ENCODE measurements around the gene SPATA21. TPM values are rescaled to one million over a fixed set of nuclear protein-coding genes. Genes with fewer than 3 reads are reported as not detected.

The SPATA21 gene
- total and polyA plus RNA-seq, 2 donors from 2014 or later: not detected

DNA sequence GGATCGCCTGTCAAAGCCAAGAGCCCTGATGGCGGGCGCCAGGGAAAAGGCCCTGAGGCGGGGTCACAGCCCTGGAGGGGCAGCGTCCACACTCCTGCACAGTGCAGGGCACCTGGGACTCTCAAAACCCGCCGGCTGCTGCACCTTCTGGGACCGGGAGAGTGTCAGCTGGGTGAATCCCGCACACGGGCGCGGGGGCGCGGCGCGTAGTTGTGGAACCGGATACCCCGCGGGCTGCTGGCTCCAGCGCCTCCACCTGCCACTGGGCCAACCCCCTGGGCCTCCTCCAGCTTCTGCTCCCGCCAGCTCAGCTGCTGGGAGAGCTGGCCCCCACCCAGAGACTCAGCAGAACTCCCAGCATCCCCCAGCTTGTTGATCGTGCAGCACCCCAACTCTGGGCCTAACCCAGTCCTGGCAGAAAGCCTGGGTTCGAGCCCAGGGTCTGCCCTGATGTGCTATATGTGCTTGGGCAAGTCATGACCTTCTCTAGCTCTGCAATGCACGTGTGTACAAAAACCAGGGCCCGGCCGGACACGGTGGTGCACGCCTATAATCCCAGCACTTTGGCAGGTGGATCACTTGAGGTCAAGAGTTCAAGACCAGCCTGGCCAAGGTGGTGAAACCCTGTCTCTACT, 37.1 kb upstream of the SPATA21 start:
- Histone ChIP-seq H3K27me3 (ENCODE audit: control insufficient read depth, insufficient read depth, low read length) (no peaks in the 10 kb centered on the region), H3K27ac (ENCODE audit: low read depth in 2 of 2, low read length in 2 of 2) (no peak overlapping the region), H3K4me3 (ENCODE audit: low read length in 3 of 3) (no peak overlapping the region), H3K9ac (ENCODE audit: low read length in 3 of 3) (no peak overlapping the region), H3K36me3 (ENCODE audit: control insufficient read depth in 2 of 3, insufficient read depth in 3 of 3, low read length in 3 of 3) (peaks cover 0 to 12% (median 2%) of the 10 kb centered on the region in 3 donors), H3K9me3 (ENCODE audit: control insufficient read depth in 2 of 3, insufficient read depth in 1 of 3, low read length in 3 of 3) (no peaks in the 10 kb centered on the region), H3K4me1 (ENCODE audit: control insufficient read depth in 2 of 3, insufficient read depth in 2 of 3, low read depth in 1 of 3, low read length in 3 of 3) (no peaks in the 10 kb centered on the region)
- peak in 4 of 5 donors; percentile 48 to 60 (median 54) for DNase-seq
- no peak for FAIRE-seq
- TF ChIP-seq, protein P1, sequence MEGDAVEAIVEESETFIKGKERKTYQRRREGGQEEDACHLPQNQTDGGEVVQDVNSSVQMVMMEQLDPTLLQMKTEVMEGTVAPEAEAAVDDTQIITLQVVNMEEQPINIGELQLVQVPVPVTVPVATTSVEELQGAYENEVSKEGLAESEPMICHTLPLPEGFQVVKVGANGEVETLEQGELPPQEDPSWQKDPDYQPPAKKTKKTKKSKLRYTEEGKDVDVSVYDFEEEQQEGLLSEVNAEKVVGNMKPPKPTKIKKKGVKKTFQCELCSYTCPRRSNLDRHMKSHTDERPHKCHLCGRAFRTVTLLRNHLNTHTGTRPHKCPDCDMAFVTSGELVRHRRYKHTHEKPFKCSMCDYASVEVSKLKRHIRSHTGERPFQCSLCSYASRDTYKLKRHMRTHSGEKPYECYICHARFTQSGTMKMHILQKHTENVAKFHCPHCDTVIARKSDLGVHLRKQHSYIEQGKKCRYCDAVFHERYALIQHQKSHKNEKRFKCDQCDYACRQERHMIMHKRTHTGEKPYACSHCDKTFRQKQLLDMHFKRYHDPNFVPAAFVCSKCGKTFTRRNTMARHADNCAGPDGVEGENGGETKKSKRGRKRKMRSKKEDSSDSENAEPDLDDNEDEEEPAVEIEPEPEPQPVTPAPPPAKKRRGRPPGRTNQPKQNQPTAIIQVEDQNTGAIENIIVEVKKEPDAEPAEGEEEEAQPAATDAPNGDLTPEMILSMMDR (IDR thresholded peaks at IDR 0.05; ENCODE audit: borderline replicate concordance, extremely low read depth, insufficient read depth): no peak
- intact Hi-C loops (cut with DNase I): no loop called here

- TF ChIP-seq, protein P1 (IDR thresholded peaks at IDR 0.05; ENCODE audit: borderline replicate concordance, extremely low read depth, insufficient read depth): no peak
- H3K27me3 ChIP-seq (ENCODE audit: control insufficient read depth, insufficient read depth, low read length): no peaks in the 10 kb centered on the region
- intact Hi-C loops (cut with DNase I): no loop called here
These were observed 31.3 kb upstream of the SPATA21 start for GRCh38 chr1:16468558-16468957.

GRCh38 chr1:16464917-16465625, 27.8 kb upstream of the SPATA21 start:
- TF ChIP-seq, protein P1 (IDR thresholded peaks at IDR 0.05; ENCODE audit: borderline replicate concordance, extremely low read depth, insufficient read depth): no peak
- Histone ChIP-seq H3K9me3 (ENCODE audit: control insufficient read depth in 2 of 3, insufficient read depth in 1 of 3, low read length in 3 of 3) (no peaks in the 10 kb centered on the region), H3K9ac (ENCODE audit: low read length in 3 of 3) (no peak overlapping the region), H3K36me3 (ENCODE audit: control insufficient read depth in 2 of 3, insufficient read depth in 3 of 3, low read length in 3 of 3) (peaks cover 3 to 10% (median 3%) of the 10 kb centered on the region in 3 donors), H3K27ac (ENCODE audit: low read depth in 2 of 2, low read length in 2 of 2) (no peak overlapping the region), H3K27me3 (ENCODE audit: control insufficient read depth, insufficient read depth, low read length) (no peaks in the 10 kb centered on the region), H3K4me3 (ENCODE audit: low read length in 3 of 3) (no peak overlapping the region), H3K4me1 (ENCODE audit: control insufficient read depth in 2 of 3, insufficient read depth in 2 of 3, low read depth in 1 of 3, low read length in 3 of 3) (no peaks in the 10 kb centered on the region)
- intact Hi-C loops (cut with DNase I): no loop called here
- no peak for DNase-seq
- no peak for FAIRE-seq

More at GRCh38 chr1:16468558-16468957, 31.3 kb upstream of the SPATA21 start:
- no peaks in the 10 kb centered on the region for H3K4me1 ChIP-seq (ENCODE audit: control insufficient read depth in 2 of 3, insufficient read depth in 2 of 3, low read depth in 1 of 3, low read length in 3 of 3)
- no peak overlapping the region for H3K4me3 ChIP-seq (ENCODE audit: low read length in 3 of 3)
- H3K9me3 ChIP-seq (ENCODE audit: control insufficient read depth in 2 of 3, insufficient read depth in 1 of 3, low read length in 3 of 3): no peaks in the 10 kb centered on the region
- FAIRE-seq: no peak
- no peak for DNase-seq
- peaks cover 0 to 3% (median 0%) of the 10 kb centered on the region in 3 donors for H3K36me3 ChIP-seq (ENCODE audit: control insufficient read depth in 2 of 3, insufficient read depth in 3 of 3, low read length in 3 of 3)
- no peak overlapping the region for H3K9ac ChIP-seq (ENCODE audit: low read length in 3 of 3)
- no peak overlapping the region for H3K27ac ChIP-seq (ENCODE audit: low read depth in 2 of 2, low read length in 2 of 2)
